HepG2 (cell line): ENCODE data around the gene RABGAP1L. TPM values are rescaled to one million over a fixed set of nuclear protein-coding genes. Genes with fewer than 3 reads are reported as not detected.

Experiments used
- ASH2L ChIP-seq: fragments of 300-600, 200-600 bp; sonication (generic); IDR thresholded peaks from 2 replicates; pipeline ENCODE4 v1.7.0; 2017; ENCODE audit warnings: low read depth, mild to moderate bottlenecking, moderate library complexity, mixed read lengths, low read length; ENCODE audit not compliant: insufficient read length
- FOXM1 ChIP-seq: sonication (generic); formaldehyde crosslinking; IDR thresholded peaks from 2 replicates; pipeline ENCODE4 v1.5.0; 2020; ENCODE audit warnings: missing genetic modification reagents
- HOXA9 ChIP-seq: sonication (generic); formaldehyde crosslinking; IDR thresholded peaks from 2 replicates; pipeline ENCODE4 v1.8.1; 2022; ENCODE audit warnings: missing genetic modification reagents, mild to moderate bottlenecking, moderate library complexity, borderline replicate concordance
- KDM5A ChIP-seq: fragments of 200-600 bp; sonication (generic); IDR thresholded peaks from 2 replicates; pipeline ENCODE4 v1.7.0; 2018; ENCODE audit warnings: antibody characterized with exemption, mild to moderate bottlenecking, low read length, borderline replicate concordance
- NFRKB ChIP-seq: fragments of 450-650 bp; IDR thresholded peaks from 2 replicates; pipeline ENCODE4 v1.6.1; 2017
- RBM39 ChIP-seq: fragments of 200-400 bp; formaldehyde crosslinking; IDR thresholded peaks from one replicate; pipeline ENCODE4 v1.6.1; 2018; ENCODE audit warnings: antibody characterized with exemption, mild to moderate bottlenecking, low read depth, low read length; ENCODE audit not compliant: poor library complexity, severe bottlenecking
- SKI ChIP-seq: fragments of 450-650 bp; IDR thresholded peaks from one replicate; pipeline ENCODE4 v1.6.1; 2018; ENCODE audit warnings: mild to moderate bottlenecking; ENCODE audit not compliant: partially characterized antibody
- THYN1 ChIP-seq: sonication (generic); formaldehyde crosslinking; IDR thresholded peaks from 2 replicates; pipeline ENCODE4 v1.8.1; 2023; ENCODE audit warnings: low read depth, mild to moderate bottlenecking, moderate library complexity, missing genetic modification reagents, borderline replicate concordance
- ZGPAT ChIP-seq: IDR thresholded peaks from 2 replicates; pipeline ENCODE4 v1.6.1; 2016; ENCODE audit warnings: mild to moderate bottlenecking
- ZHX1 ChIP-seq: sonication (generic); formaldehyde crosslinking; IDR thresholded peaks from 2 replicates; pipeline ENCODE4 v1.8.1; 2022; ENCODE audit warnings: low read depth, mild to moderate bottlenecking, missing genetic modification reagents
- ZNF407 ChIP-seq: sonication (generic); formaldehyde crosslinking; IDR thresholded peaks from one replicate; pipeline ENCODE4 v1.5.1; 2020; ENCODE audit warnings: mild to moderate bottlenecking, missing genetic modification reagents; ENCODE audit errors: not compliant biosample characterization
- ZNF441 ChIP-seq: sonication (generic); formaldehyde crosslinking; IDR thresholded peaks from 2 replicates; pipeline ENCODE4 v1.7.0; 2021; ENCODE audit warnings: missing genetic modification reagents, borderline replicate concordance
- ZNF614 ChIP-seq: IDR thresholded peaks from 2 replicates; pipeline ENCODE4 v1.6.1; 2018; ENCODE audit warnings: missing biosample characterization, missing genetic modification reagents, inconsistent platforms, borderline replicate concordance
- ZNF746 ChIP-seq: sonication (generic); formaldehyde crosslinking; IDR thresholded peaks from 2 replicates; pipeline ENCODE4 v1.8.0; 2022; ENCODE audit warnings: mild to moderate bottlenecking, missing genetic modification reagents
- polyA plus RNA-seq, 8 experiments: library from polyadenylated mRNA; depleted of rRNA in 3 of 8; stranded (reverse) in 7 of 8; unstranded in 1 of 8; fragments of >200 nt; fragmentation: Illumina TruSeq in 4 of 8; extraction: Trizol in 4 of 8; gene quantifications; 2 replicates each; pipeline versions ENCODE4 v1.2.1 to v1.2.3, GENCODE V29; 2011 to 2016; ENCODE audit warnings: low read depth in 4 of 8, missing spikeins in 1 of 8, mixed read lengths in 1 of 8; ENCODE audit not compliant: insufficient read depth in 1 of 8
- total RNA-seq, 5 experiments: library from RNA; depleted of rRNA; stranded (reverse); fragments of >200 nt; fragmentation: Illumina TruSeq; extraction: Trizol; gene quantifications; 2 replicates each; pipeline ENCODE4 v1.2.3, GENCODE V29; 2016; ENCODE audit warnings: low read depth in 1 of 5

The RABGAP1L gene
- total and polyA plus RNA-seq, 2 of the 13 experiments (the other 11 are each of a cell fraction or from before 2014, with no cell fraction given) = 7.9 to 22.6 TPM

- TF ChIP-seq ZNF407 (no peak), KDM5A (peak; percentile 83; the same call in 1 of the 2 replicates), HOXA9 (CRISPR knock-in tag) (peak; percentile 26; the same call in 1 of the 2 replicates), FOXM1 (no peak), RBM39 (peak; percentile 36), THYN1 (no peak), ZGPAT (CRISPR knock-in tag) (peak; percentile 75), ASH2L (peak; percentile 90), ZHX1 (CRISPR knock-in tag) (peak; percentile 96), SKI (peak; percentile 42), ZNF614 (CRISPR knock-in tag) (peak; percentile 63; the same call in 1 of the 2 replicates), ZNF746 (no peak), ZNF441 (CRISPR knock-in tag) (no peak), NFRKB (peak; percentile 95)
These were observed 840.1 kb downstream of the RABGAP1L start (continued) for GRCh38 chr1:174999216-174999935.
